Measurements from ENCODE around the gene NPNT.

NPNT gene

GRCh38 chr4:105978684-105979296 lies 83.5 kb downstream of the NPNT start:
- TF ChIP-seq, protein P1, sequence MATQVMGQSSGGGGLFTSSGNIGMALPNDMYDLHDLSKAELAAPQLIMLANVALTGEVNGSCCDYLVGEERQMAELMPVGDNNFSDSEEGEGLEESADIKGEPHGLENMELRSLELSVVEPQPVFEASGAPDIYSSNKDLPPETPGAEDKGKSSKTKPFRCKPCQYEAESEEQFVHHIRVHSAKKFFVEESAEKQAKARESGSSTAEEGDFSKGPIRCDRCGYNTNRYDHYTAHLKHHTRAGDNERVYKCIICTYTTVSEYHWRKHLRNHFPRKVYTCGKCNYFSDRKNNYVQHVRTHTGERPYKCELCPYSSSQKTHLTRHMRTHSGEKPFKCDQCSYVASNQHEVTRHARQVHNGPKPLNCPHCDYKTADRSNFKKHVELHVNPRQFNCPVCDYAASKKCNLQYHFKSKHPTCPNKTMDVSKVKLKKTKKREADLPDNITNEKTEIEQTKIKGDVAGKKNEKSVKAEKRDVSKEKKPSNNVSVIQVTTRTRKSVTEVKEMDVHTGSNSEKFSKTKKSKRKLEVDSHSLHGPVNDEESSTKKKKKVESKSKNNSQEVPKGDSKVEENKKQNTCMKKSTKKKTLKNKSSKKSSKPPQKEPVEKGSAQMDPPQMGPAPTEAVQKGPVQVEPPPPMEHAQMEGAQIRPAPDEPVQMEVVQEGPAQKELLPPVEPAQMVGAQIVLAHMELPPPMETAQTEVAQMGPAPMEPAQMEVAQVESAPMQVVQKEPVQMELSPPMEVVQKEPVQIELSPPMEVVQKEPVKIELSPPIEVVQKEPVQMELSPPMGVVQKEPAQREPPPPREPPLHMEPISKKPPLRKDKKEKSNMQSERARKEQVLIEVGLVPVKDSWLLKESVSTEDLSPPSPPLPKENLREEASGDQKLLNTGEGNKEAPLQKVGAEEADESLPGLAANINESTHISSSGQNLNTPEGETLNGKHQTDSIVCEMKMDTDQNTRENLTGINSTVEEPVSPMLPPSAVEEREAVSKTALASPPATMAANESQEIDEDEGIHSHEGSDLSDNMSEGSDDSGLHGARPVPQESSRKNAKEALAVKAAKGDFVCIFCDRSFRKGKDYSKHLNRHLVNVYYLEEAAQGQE (IDR thresholded peaks at IDR 0.05; ENCODE audit: insufficient read depth in 1 of 2, low read depth in 2 of 2, low read length in 2 of 2) = peak in 1 of 2 experiments; percentile 50; a peak in 1 of 4 replicates
- no peak for TF ChIP-seq TAF1 (IDR thresholded peaks at IDR 0.05; ENCODE audit: borderline replicate concordance, insufficient read depth, low read length)

DNA sequence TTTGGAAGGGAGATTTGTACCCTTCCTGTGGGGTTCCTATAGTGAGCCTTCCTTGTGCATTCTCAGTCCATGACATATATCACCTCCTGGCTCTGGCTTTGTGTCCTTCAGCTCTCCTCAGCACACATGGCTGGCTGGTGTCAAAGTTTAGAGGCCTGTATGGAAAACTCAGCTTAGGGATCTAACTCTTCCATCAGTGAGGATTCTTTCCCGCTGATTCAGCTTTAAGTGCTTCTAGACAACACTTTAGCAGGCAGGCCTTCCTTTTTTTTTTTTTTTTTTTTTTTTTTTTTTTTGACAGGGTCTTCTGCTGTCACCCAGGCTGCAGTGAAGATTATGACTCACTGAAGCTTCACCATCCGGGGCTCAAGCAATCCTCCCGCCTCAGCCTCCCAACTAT lies 84.2 kb downstream of the NPNT start:
- TF ChIP-seq FOXP2 (optimal IDR thresholded peaks at IDR 0.05; ENCODE audit: borderline replicate concordance, extremely low read depth, extremely low read length, insufficient read depth) (no peak), TAF1 (IDR thresholded peaks at IDR 0.05; ENCODE audit: borderline replicate concordance, insufficient read depth, low read length) (no peak), POLR2AphosphoS5 (IDR thresholded peaks at IDR 0.05; ENCODE audit: low read depth, low read length) (no peak), SIN3A (IDR thresholded peaks at IDR 0.05; ENCODE audit: borderline replicate concordance, insufficient read depth, low read length) (no peak)
- TF ChIP-seq, protein P1 (IDR thresholded peaks at IDR 0.05; ENCODE audit: insufficient read depth in 1 of 2, low read depth in 2 of 2, low read length in 2 of 2) = no peak

DNA sequence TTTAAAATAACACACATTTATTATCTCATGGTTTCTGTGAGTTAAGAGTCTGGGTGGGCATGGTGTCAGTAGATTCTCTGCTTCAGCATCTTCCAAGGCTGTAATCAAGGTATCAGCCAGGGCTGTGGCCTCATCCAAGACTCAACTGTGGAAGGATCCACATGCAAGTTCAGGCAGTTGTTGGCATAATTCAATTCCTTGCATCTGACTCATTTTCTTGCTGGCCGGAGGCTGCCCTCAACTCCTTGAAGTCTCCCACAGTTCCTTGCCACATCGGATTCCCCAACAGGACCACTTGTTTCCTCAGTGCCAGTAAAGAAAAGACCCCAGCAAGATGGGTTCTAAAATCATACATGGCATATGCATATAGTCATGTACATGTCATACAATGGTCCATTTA lies 93.4 kb downstream of the NPNT start:
- TF ChIP-seq, protein P1 (IDR thresholded peaks at IDR 0.05; ENCODE audit: insufficient read depth in 1 of 2, low read depth in 2 of 2, low read length in 2 of 2) = no peak
- no peak for TF ChIP-seq POLR2AphosphoS5 (IDR thresholded peaks at IDR 0.05; ENCODE audit: low read depth, low read length)
- no peak for TF ChIP-seq TAF1 (IDR thresholded peaks at IDR 0.05; ENCODE audit: borderline replicate concordance, insufficient read depth, low read length)
- no peak for TF ChIP-seq SIN3A (IDR thresholded peaks at IDR 0.05; ENCODE audit: borderline replicate concordance, insufficient read depth, low read length)
- no peak for TF ChIP-seq FOXP2 (optimal IDR thresholded peaks at IDR 0.05; ENCODE audit: borderline replicate concordance, extremely low read depth, extremely low read length, insufficient read depth)

DNA sequence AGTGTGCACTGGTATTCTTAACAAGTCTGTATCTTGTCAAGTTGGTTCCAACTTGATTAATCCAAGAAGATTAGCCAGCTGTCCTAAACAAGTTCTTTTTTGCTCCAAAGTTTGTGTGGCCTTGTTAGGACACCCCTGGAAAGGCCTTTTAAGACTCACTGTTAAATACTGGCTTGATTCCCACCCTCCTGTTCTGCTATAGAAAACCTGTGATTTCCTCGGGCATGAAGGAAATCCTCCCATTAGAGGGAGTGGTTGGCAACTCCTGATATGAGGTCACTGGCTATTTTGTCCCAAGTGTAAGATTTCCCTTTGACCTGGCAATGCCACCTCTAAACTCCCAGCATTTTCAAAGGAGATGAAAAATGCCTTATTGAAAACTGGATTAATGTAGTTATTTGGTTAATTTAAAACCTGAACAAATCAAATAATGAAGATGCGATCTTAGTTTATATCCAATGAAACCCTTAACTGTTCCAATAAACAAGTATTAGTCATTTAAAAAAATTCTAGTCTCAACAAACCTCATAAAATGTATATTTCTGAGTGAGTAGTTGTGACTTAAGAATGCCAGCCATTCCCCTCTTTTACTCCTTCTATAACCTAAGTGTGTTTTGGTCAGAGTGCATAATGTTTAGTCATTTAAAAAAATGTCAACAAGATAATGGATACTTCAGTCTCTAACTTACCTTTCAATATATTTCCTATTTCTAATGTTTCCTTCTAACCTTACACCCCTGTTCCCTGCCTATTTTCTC lies 94.4 kb downstream of the NPNT start:
- TF ChIP-seq, protein P1 (IDR thresholded peaks at IDR 0.05; ENCODE audit: insufficient read depth in 1 of 2, low read depth in 2 of 2, low read length in 2 of 2) = no peak
- no peak for TF ChIP-seq FOXP2 (optimal IDR thresholded peaks at IDR 0.05; ENCODE audit: borderline replicate concordance, extremely low read depth, extremely low read length, insufficient read depth)

DNA sequence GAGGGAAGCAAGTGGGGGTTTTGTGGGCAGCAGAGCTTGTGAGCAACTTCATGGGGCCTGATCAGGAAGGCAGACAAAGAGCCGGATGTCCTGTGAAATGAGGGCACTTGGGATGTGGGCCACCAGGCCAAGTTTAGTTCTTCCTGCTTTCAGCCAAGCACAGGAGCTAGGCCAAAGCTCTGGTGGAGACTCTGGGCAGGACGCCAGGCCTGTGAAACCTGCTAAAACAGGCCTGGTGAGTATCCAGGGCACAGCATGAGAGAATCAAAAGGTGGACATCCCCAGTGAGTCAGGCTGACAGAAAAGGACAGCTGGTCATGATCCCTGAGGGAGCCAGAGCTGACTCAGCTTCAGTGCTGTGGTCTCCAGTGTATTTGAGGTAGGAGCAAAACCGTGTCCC lies 95.7 kb downstream of the NPNT start:
- TF ChIP-seq FOXP2 (optimal IDR thresholded peaks at IDR 0.05; ENCODE audit: borderline replicate concordance, extremely low read depth, extremely low read length, insufficient read depth) (no peak), TAF1 (IDR thresholded peaks at IDR 0.05; ENCODE audit: borderline replicate concordance, insufficient read depth, low read length) (no peak), SIN3A (IDR thresholded peaks at IDR 0.05; ENCODE audit: borderline replicate concordance, insufficient read depth, low read length) (no peak), POLR2AphosphoS5 (IDR thresholded peaks at IDR 0.05; ENCODE audit: low read depth, low read length) (no peak)
- TF ChIP-seq, protein P1 (IDR thresholded peaks at IDR 0.05; ENCODE audit: insufficient read depth in 1 of 2, low read depth in 2 of 2, low read length in 2 of 2) = no peak
